H9 (cell line): ENCODE results near the gene TMEM97. TPM values are rescaled to one million over a fixed set of nuclear protein-coding genes. Genes with fewer than 3 reads are reported as not detected.

ENCODE experiments used
- DNase-seq: peaks from one replicate; pipeline ENCODE4 v3.0.0-alpha.2; 2017
- H2AFZ ChIP-seq: one replicate; pipeline ENCODE4 v1.6.1; 2013; ENCODE audit warnings: mild to moderate bottlenecking, low read length, control low read depth, moderate library complexity
- H2AK5ac ChIP-seq: 2 replicates; pipeline ENCODE4 v1.6.1; 2013; ENCODE audit warnings: low read length, control low read depth, mixed read lengths; ENCODE audit not compliant: insufficient read length
- H2BK120ac ChIP-seq: one replicate; pipeline ENCODE4 v1.6.1; 2013; ENCODE audit warnings: low read depth, mild to moderate bottlenecking, low read length, control low read depth, inconsistent platforms; ENCODE audit not compliant: poor library complexity, severe bottlenecking
- H2BK12ac ChIP-seq: 2 replicates; pipeline ENCODE4 v1.6.1; 2013; ENCODE audit warnings: low read length, control low read depth, mixed read lengths, low read depth; ENCODE audit not compliant: insufficient read length
- H2BK15ac ChIP-seq: 2 replicates; pipeline ENCODE4 v1.6.1; 2013; ENCODE audit warnings: low read depth, low read length, control low read depth
- H2BK20ac ChIP-seq: one replicate; pipeline ENCODE4 v1.6.1; 2013; ENCODE audit warnings: low read depth, mild to moderate bottlenecking, low read length, control low read depth, inconsistent platforms; ENCODE audit not compliant: poor library complexity, severe bottlenecking
- H2BK5ac ChIP-seq: 2 replicates; pipeline ENCODE4 v1.6.1; 2013; ENCODE audit warnings: low read length, control low read depth, mixed read lengths; ENCODE audit not compliant: insufficient read length
- H3K14ac ChIP-seq: 2 replicates; pipeline ENCODE4 v1.6.1; 2013; ENCODE audit warnings: low read length, control low read depth; ENCODE audit not compliant: insufficient read depth
- H3K18ac ChIP-seq: 2 replicates; pipeline ENCODE4 v1.6.1; 2013; ENCODE audit warnings: low read depth, mild to moderate bottlenecking, mixed read lengths, low read length, control low read depth; ENCODE audit not compliant: insufficient read length
- H3K23ac ChIP-seq: 2 replicates; pipeline ENCODE4 v1.6.1; 2013; ENCODE audit warnings: low read length, control low read depth, mixed read lengths, low read depth; ENCODE audit not compliant: insufficient read length
- H3K23me2 ChIP-seq: 2 replicates; pipeline ENCODE4 v1.6.1; 2013; ENCODE audit warnings: low read depth, mild to moderate bottlenecking, mixed read lengths, low read length, control low read depth; ENCODE audit not compliant: insufficient read length, poor library complexity, severe bottlenecking
- H3K27ac ChIP-seq: 2 replicates; pipeline ENCODE4 v1.5.1; 2013; ENCODE audit warnings: low read length, control low read depth, mixed read lengths, low read depth; ENCODE audit not compliant: insufficient read length
- H3K27me3 ChIP-seq: 2 replicates; pipeline ENCODE4 v1.6.1; 2013; ENCODE audit warnings: low read length, control low read depth, inconsistent platforms; ENCODE audit not compliant: insufficient read depth
- H3K4ac ChIP-seq: 2 replicates; pipeline ENCODE4 v1.6.1; 2013; ENCODE audit warnings: low read depth, mild to moderate bottlenecking, control low read depth, inconsistent platforms, low read length, moderate library complexity
- H3K4me1 ChIP-seq: 2 replicates; pipeline ENCODE4 v1.6.1; 2013; ENCODE audit warnings: low read length, control low read depth, inconsistent platforms; ENCODE audit not compliant: insufficient read depth
- H3K4me2 ChIP-seq: 2 replicates; pipeline ENCODE4 v1.6.1; 2013; ENCODE audit warnings: low read length, control low read depth, mixed read lengths; ENCODE audit not compliant: insufficient read length, insufficient read depth
- H3K56ac ChIP-seq: 2 replicates; pipeline ENCODE4 v1.6.1; 2013; ENCODE audit warnings: low read depth, mild to moderate bottlenecking, mixed read lengths, low read length, control low read depth; ENCODE audit not compliant: insufficient read length
- H3K79me1 ChIP-seq: 2 replicates; pipeline ENCODE4 v1.6.1; 2013; ENCODE audit warnings: low read depth, mild to moderate bottlenecking, moderate library complexity, low read length, control low read depth, inconsistent platforms; ENCODE audit not compliant: insufficient read depth, poor library complexity, severe bottlenecking
- H3K79me2 ChIP-seq: 2 replicates; pipeline ENCODE4 v1.6.1; 2013; ENCODE audit warnings: low read length, control low read depth, inconsistent platforms; ENCODE audit not compliant: insufficient read depth
- H3K9ac ChIP-seq: 2 replicates; pipeline ENCODE4 v1.6.1; 2013; ENCODE audit warnings: low read length, control low read depth, mixed read lengths; ENCODE audit not compliant: insufficient read length; ENCODE audit errors: extremely low read depth
- H3K9me3 ChIP-seq: one replicate; pipeline ENCODE4 v1.6.1; 2013; ENCODE audit warnings: low read depth, low read length, inconsistent platforms; ENCODE audit not compliant: control insufficient read depth
- H3T11ph ChIP-seq: one replicate; pipeline ENCODE4 v1.6.1; 2013; ENCODE audit warnings: mild to moderate bottlenecking, low read length, control low read depth, inconsistent platforms
- H4K20me1 ChIP-seq: one replicate; pipeline ENCODE4 v1.6.1; 2013; ENCODE audit not compliant: control insufficient read depth, insufficient read length, insufficient read depth
- H4K5ac ChIP-seq: 2 replicates; pipeline ENCODE4 v1.6.1; 2013; ENCODE audit warnings: low read depth, mild to moderate bottlenecking, mixed read lengths, low read length, control low read depth; ENCODE audit not compliant: insufficient read length
- H4K8ac ChIP-seq: replicated peaks from 2 replicates; pipeline ENCODE4 v1.6.1; 2013; ENCODE audit warnings: low read length, control low read depth, mixed read lengths, low read depth; ENCODE audit not compliant: insufficient read length
- H4K91ac ChIP-seq: 2 replicates; pipeline ENCODE4 v1.6.1; 2013; ENCODE audit warnings: low read depth, mild to moderate bottlenecking, moderate library complexity, mixed read lengths, low read length, control low read depth; ENCODE audit not compliant: insufficient read length
- H3K27ac Mint-ChIP-seq, 3 experiments: 2 replicates in 2 of 3; 3 replicates in 1 of 3; pipeline ENCODE4 v1.8.0; 2020 to 2021; ENCODE audit warnings: mixed read lengths in 3 of 3, mild to moderate bottlenecking in 1 of 3, moderate library complexity in 1 of 3
- H3K27me3 Mint-ChIP-seq: 2 replicates; pipeline ENCODE4 v1.8.0; 2021; ENCODE audit warnings: low read depth, mild to moderate bottlenecking, moderate library complexity, mixed read lengths
- H3K36me3 Mint-ChIP-seq, 3 experiments: 2 replicates in 2 of 3; 3 replicates in 1 of 3; pipeline ENCODE4 v1.8.0; 2020 to 2021; ENCODE audit warnings: low read depth in 3 of 3, mixed read lengths in 3 of 3; ENCODE audit not compliant: insufficient read depth in 1 of 3
- H3K4me1 Mint-ChIP-seq, 2 experiments: 2 replicates each; pipeline ENCODE4 v1.8.0; 2020; ENCODE audit warnings: mixed read lengths in 2 of 2
- H3K4me3 Mint-ChIP-seq, 2 experiments: 2 replicates in 1 of 2; 3 replicates in 1 of 2; pipeline ENCODE4 v1.8.0; 2020 to 2021; ENCODE audit warnings: mild to moderate bottlenecking in 2 of 2, mixed read lengths in 2 of 2, moderate library complexity in 1 of 2
- H3K9me3 Mint-ChIP-seq, 2 experiments: 2 replicates in 1 of 2; 3 replicates in 1 of 2; pipeline ENCODE4 v1.8.0; 2020; ENCODE audit warnings: mild to moderate bottlenecking in 2 of 2, mixed read lengths in 2 of 2, moderate library complexity in 1 of 2
- CTCF ChIP-seq: fragments of 200-600 bp; sonication (generic); conservative IDR thresholded peaks from 3 replicates; pipeline ENCODE4 v1.8.0; 2021; ENCODE audit warnings: antibody characterized with exemption, mild to moderate bottlenecking
- WGBS: extraction: QIAGEN DNeasy Blood & Tissue Kit; methylation state at CpG from one replicate; pipeline ENCODE4 v1.1.7; 2013; ENCODE audit warnings: missing lambda C conversion rate, low lambda C conversion rate, mixed read lengths; ENCODE audit not compliant: insufficient read length; ENCODE audit errors: extremely low coverage; 5-methylcytosine and 5-hydroxymethylcytosine counted together
- total RNA-seq: library from RNA; stranded (reverse); gene quantifications from 2 replicates; pipeline ENCODE4 v1.2.1, GENCODE V29; 2021

Gene TMEM97
- total RNA-seq, 1 experiment from 2014 or later: 116 TPM

DNA sequence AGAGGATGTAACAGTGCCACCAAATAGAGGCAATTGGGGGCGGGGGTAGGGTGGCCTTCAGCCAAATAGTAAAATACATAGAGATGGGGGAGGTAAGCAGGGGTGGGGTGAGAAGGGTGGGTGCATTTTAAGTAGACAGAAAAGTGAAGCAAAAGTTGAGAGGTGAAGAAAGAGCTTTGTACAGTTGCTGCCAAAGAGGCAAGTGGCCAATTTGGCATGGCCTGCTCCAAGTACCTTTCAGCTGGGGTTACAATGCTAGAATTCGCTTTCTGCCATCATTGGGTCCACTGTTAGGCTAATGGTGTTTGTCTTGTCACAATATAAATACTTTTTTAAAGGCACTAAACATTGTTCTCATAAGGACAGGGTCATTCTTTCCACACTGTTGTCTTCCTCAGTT lies 5.2 kb upstream of the TMEM97 start:
- Histone ChIP-seq H2BK5ac (no peak overlapping the region), H3K56ac (no peak overlapping the region), H3K18ac (no peak overlapping the region), H3K27me3 (no peaks in the 10 kb centered on the region), H3K9me3 (no peaks in the 10 kb centered on the region), H3K14ac (no peak overlapping the region), H4K20me1 (no peaks in the 10 kb centered on the region), H3T11ph (no peak overlapping the region), H2BK20ac (no peak overlapping the region), H3K23me2 (peaks cover 12% of the 10 kb centered on the region), H4K5ac (no peak overlapping the region), H2AFZ (no peak overlapping the region), H3K23ac (no peak overlapping the region), H2BK15ac (no peak overlapping the region), H3K79me2 (no peaks in the 10 kb centered on the region), H3K4ac (no peak overlapping the region), H3K4me1 (no peaks in the 10 kb centered on the region; the same call in 1 of the 2 replicates), H3K4me2 (no peak overlapping the region), H4K91ac (no peak overlapping the region), H2BK12ac (no peak overlapping the region), H3K79me1 (no peaks in the 10 kb centered on the region), H4K8ac (no peak overlapping the region), H2BK120ac (no peak overlapping the region), H3K9ac (no peak overlapping the region), H2AK5ac (no peak overlapping the region), H3K27ac (no peak overlapping the region)
- no peaks in the 10 kb centered on the region for H3K36me3 Mint-ChIP-seq
- no peak for TF ChIP-seq CTCF
- H3K27ac Mint-ChIP-seq: no peak overlapping the region
- H3K4me3 Mint-ChIP-seq: no peak overlapping the region
- WGBS: no CpG with 5 or more reads among the region's 2 CpGs
- no peaks in the 10 kb centered on the region; a peak in 1 of 5 replicates for H3K9me3 Mint-ChIP-seq
- DNase-seq: no peak
- H3K4me1 Mint-ChIP-seq: peaks cover 17 to 18% of the 10 kb centered on the region in 2 experiments
- no peaks in the 10 kb centered on the region; the same call in 1 of the 2 replicates for H3K27me3 Mint-ChIP-seq
